Measurements from ENCODE around the gene FAM184B. TPM values are rescaled to one million over a fixed set of nuclear protein-coding genes. Genes with fewer than 3 reads are reported as not detected.

FAM184B gene
- total and polyA plus RNA-seq, 4 experiments from 2014 or later: not detected

GRCh38 chr4:17642398-17642783 is 139.0 kb downstream of the FAM184B start:
- peaks cover 0 to 1% of the 10 kb centered on the region in 2 donors for H3K27me3 Mint-ChIP-seq
- Histone ChIP-seq H3K27me3 (ENCODE audit: insufficient read depth, low read length) (no peaks in the 10 kb centered on the region), H3K36me3 (ENCODE audit: insufficient read depth, low read length) (no peaks in the 10 kb centered on the region), H3K4me3 (ENCODE audit: low read length in 2 of 2) (no peak overlapping the region), H3K4me1 (ENCODE audit: insufficient read depth, low read length) (no peaks in the 10 kb centered on the region), H3K27ac (ENCODE audit: low read depth, low read length) (no peak overlapping the region), H3K9me3 (ENCODE audit: control insufficient read depth in 1 of 2, low read length in 2 of 2) (no peaks in the 10 kb centered on the region)
- H3K4me1 Mint-ChIP-seq: peaks cover 0 to 3% (median 0%) of the 10 kb centered on the region in 4 donors
- peaks cover 0 to 5% (median 0%) of the 10 kb centered on the region in 8 donors for H3K9me3 Mint-ChIP-seq
- no peak overlapping the region for H3K27ac Mint-ChIP-seq
- POLR2A ChIA-PET (ENCODE audit: partially characterized antibody): no interaction called here
- no peak overlapping the region for H3K4me3 Mint-ChIP-seq
- no peak for DNase-seq
- intact Hi-C loops (cut with micrococcal nuclease): no loop called here
- H3K36me3 Mint-ChIP-seq: peaks cover 4 to 6% of the 10 kb centered on the region in 2 donors
- CTCF ChIA-PET (ENCODE audit: partially characterized antibody): interaction anchor here (1.2 to 3.8 kb wide), 2 partner anchors 13 to 93 kb away, joined by 4 to 10 read pairs; no protein-coding TSS in a partner anchor

- no peak overlapping the region for H3K4me3 Mint-ChIP-seq
- CTCF ChIA-PET (ENCODE audit: partially characterized antibody): interaction anchor here (0.9 to 9.9 kb wide), 2 partner anchors 85 to 93 kb away, joined by 6 to 148 read pairs; no protein-coding TSS in a partner anchor
These were observed 142.3 kb downstream of the FAM184B start for GRCh38 chr4:17639136-17639535.

GRCh38 chr4:17636696-17637622 is 144.5 kb downstream of the FAM184B start:
- Histone ChIP-seq H3K36me3 (ENCODE audit: insufficient read depth, low read length) (peaks cover 17% of the 10 kb centered on the region), H3K27ac (ENCODE audit: low read depth, low read length) (no peak overlapping the region), H3K9me3 (ENCODE audit: control insufficient read depth in 1 of 2, low read length in 2 of 2) (no peaks in the 10 kb centered on the region), H3K4me1 (ENCODE audit: insufficient read depth, low read length) (no peaks in the 10 kb centered on the region), H3K27me3 (ENCODE audit: insufficient read depth, low read length) (no peaks in the 10 kb centered on the region), H3K4me3 (ENCODE audit: low read length in 2 of 2) (no peak overlapping the region)
- H3K27ac Mint-ChIP-seq: peak overlapping the region in 4 of 7 donors; percentile 7 to 56 (median 34)
- ChIA-PET CTCF (ENCODE audit: partially characterized antibody) (interaction anchor here (0.7 to 9.9 kb wide), 11 partner anchors 12 to 956 kb away, joined by 3 to 148 read pairs (median 3); partner anchors contain the start of genes LAP3 and MED28), POLR2A (ENCODE audit: partially characterized antibody) (interaction anchor here (0.8 to 1.0 kb wide), 4 partner anchors 23 to 302 kb away, joined by 3 to 5 read pairs (median 4); partner anchors contain the start of genes LAP3 and MED28)
- peak; percentile 49 to 64 (median 59) for DNase-seq
- peaks cover 16 to 37% of the 10 kb centered on the region in 2 donors for H3K36me3 Mint-ChIP-seq
- H3K4me1 Mint-ChIP-seq: peaks cover 0 to 5% (median under 1%) of the 10 kb centered on the region in 4 donors
- no peaks in the 10 kb centered on the region for H3K27me3 Mint-ChIP-seq
- H3K4me3 Mint-ChIP-seq: no peak overlapping the region
- intact Hi-C loops (cut with micrococcal nuclease): loop anchor here (1.0 to 5.0 kb wide), 4 partner anchors 22 to 956 kb away; partner anchors contain the start of gene MED28
- no peaks in the 10 kb centered on the region for H3K9me3 Mint-ChIP-seq

More at GRCh38 chr4:17639136-17639535, 142.3 kb downstream of the FAM184B start:
- Histone ChIP-seq H3K36me3 (ENCODE audit: insufficient read depth, low read length) (no peaks in the 10 kb centered on the region), H3K27me3 (ENCODE audit: insufficient read depth, low read length) (no peaks in the 10 kb centered on the region), H3K27ac (ENCODE audit: low read depth, low read length) (no peak overlapping the region), H3K4me1 (ENCODE audit: insufficient read depth, low read length) (no peaks in the 10 kb centered on the region), H3K9me3 (ENCODE audit: control insufficient read depth in 1 of 2, low read length in 2 of 2) (no peaks in the 10 kb centered on the region), H3K4me3 (ENCODE audit: low read length in 2 of 2) (no peak overlapping the region)
- no peaks in the 10 kb centered on the region for H3K27me3 Mint-ChIP-seq
- H3K9me3 Mint-ChIP-seq: peaks cover 0 to 2% (median 0%) of the 10 kb centered on the region in 8 donors
- H3K27ac Mint-ChIP-seq: peak overlapping the region in 2 of 7 donors; percentile 22 to 65
- H3K4me1 Mint-ChIP-seq: peaks cover 0 to 5% (median 1%) of the 10 kb centered on the region in 4 donors
- intact Hi-C loops (cut with micrococcal nuclease): loop anchor here (5.0 kb wide), 1 partner anchor 168 kb away; no protein-coding TSS in a partner anchor
- no peak for DNase-seq
- POLR2A ChIA-PET (ENCODE audit: partially characterized antibody): no interaction called here
- peaks cover 12 to 20% of the 10 kb centered on the region in 2 donors for H3K36me3 Mint-ChIP-seq

GRCh38 chr4:17636341-17636695 is 145.1 kb downstream of the FAM184B start:
- ChIA-PET CTCF (ENCODE audit: partially characterized antibody) (interaction anchor here (0.7 to 9.9 kb wide), 7 partner anchors 28 to 957 kb away, joined by 3 to 148 read pairs (median 3); partner anchors contain the start of gene LAP3), POLR2A (ENCODE audit: partially characterized antibody) (interaction anchor here (0.8 to 1.0 kb wide), 4 partner anchors 22 to 301 kb away, joined by 3 to 5 read pairs (median 4); partner anchors contain the start of genes LAP3 and MED28)
- Mint-ChIP-seq H3K27me3 (no peaks in the 10 kb centered on the region), H3K36me3 (peaks cover 21 to 43% of the 10 kb centered on the region in 2 donors), H3K27ac (peak overlapping the region in 1 of 7 donors; percentile 35), H3K4me1 (peaks cover 0 to 5% (median under 1%) of the 10 kb centered on the region in 4 donors), H3K4me3 (no peak overlapping the region), H3K9me3 (no peaks in the 10 kb centered on the region)
- H3K27me3 ChIP-seq (ENCODE audit: insufficient read depth, low read length): no peaks in the 10 kb centered on the region
- no peak for DNase-seq
- H3K4me1 ChIP-seq (ENCODE audit: insufficient read depth, low read length): no peaks in the 10 kb centered on the region
- no peaks in the 10 kb centered on the region for H3K9me3 ChIP-seq (ENCODE audit: control insufficient read depth in 1 of 2, low read length in 2 of 2)
- no peak overlapping the region for H3K27ac ChIP-seq (ENCODE audit: low read depth, low read length)
- no peak overlapping the region for H3K4me3 ChIP-seq (ENCODE audit: low read length in 2 of 2)
- intact Hi-C loops (cut with micrococcal nuclease): loop anchor here (1.0 to 5.0 kb wide), 4 partner anchors 22 to 956 kb away; partner anchors contain the start of gene MED28
- H3K36me3 ChIP-seq (ENCODE audit: insufficient read depth, low read length): peaks cover 22% of the 10 kb centered on the region

- intact Hi-C loops (cut with micrococcal nuclease): loop anchor here (5.0 kb wide), 1 partner anchor 172 kb away; no protein-coding TSS in a partner anchor
- Histone ChIP-seq H3K4me3 (ENCODE audit: low read length in 2 of 2) (no peak overlapping the region), H3K36me3 (ENCODE audit: insufficient read depth, low read length) (peaks cover 25% of the 10 kb centered on the region), H3K9me3 (ENCODE audit: control insufficient read depth in 1 of 2, low read length in 2 of 2) (no peaks in the 10 kb centered on the region), H3K4me1 (ENCODE audit: insufficient read depth, low read length) (no peaks in the 10 kb centered on the region), H3K27me3 (ENCODE audit: insufficient read depth, low read length) (no peaks in the 10 kb centered on the region), H3K27ac (ENCODE audit: low read depth, low read length) (no peak overlapping the region)
- POLR2A ChIA-PET (ENCODE audit: partially characterized antibody): no interaction called here
- Mint-ChIP-seq H3K4me1 (peaks cover 0 to 6% (median 2%) of the 10 kb centered on the region in 4 donors), H3K27ac (peak overlapping the region in 3 of 7 donors; percentile 32 to 59 (median 38)), H3K4me3 (no peak overlapping the region), H3K36me3 (peaks cover 21 to 55% of the 10 kb centered on the region in 2 donors), H3K9me3 (no peaks in the 10 kb centered on the region), H3K27me3 (no peaks in the 10 kb centered on the region)
- DNase-seq: no peak
- CTCF ChIA-PET (ENCODE audit: partially characterized antibody): interaction anchor here (9.9 kb wide), 1 partner anchor 89 kb away, joined by 148 read pairs; no protein-coding TSS in a partner anchor
These were observed 146.4 kb downstream of the FAM184B start for GRCh38 chr4:17635056-17635455.

GRCh38 chr4:17633600-17633999 is 147.8 kb downstream of the FAM184B start:
- DNase-seq: no peak
- H3K4me3 Mint-ChIP-seq: no peak overlapping the region
- Histone ChIP-seq H3K27ac (ENCODE audit: low read depth, low read length) (no peak overlapping the region), H3K27me3 (ENCODE audit: insufficient read depth, low read length) (no peaks in the 10 kb centered on the region), H3K4me3 (ENCODE audit: low read length in 2 of 2) (no peak overlapping the region), H3K9me3 (ENCODE audit: control insufficient read depth in 1 of 2, low read length in 2 of 2) (no peaks in the 10 kb centered on the region), H3K4me1 (ENCODE audit: insufficient read depth, low read length) (no peaks in the 10 kb centered on the region), H3K36me3 (ENCODE audit: insufficient read depth, low read length) (peaks cover 36% of the 10 kb centered on the region)
- H3K27me3 Mint-ChIP-seq: no peaks in the 10 kb centered on the region
- H3K4me1 Mint-ChIP-seq: peaks cover 0 to 18% (median 6%) of the 10 kb centered on the region in 4 donors
- ChIA-PET POLR2A (ENCODE audit: partially characterized antibody) (no interaction called here), CTCF (ENCODE audit: partially characterized antibody) (interaction anchor here (9.9 kb wide), 1 partner anchor 87 kb away, joined by 148 read pairs; no protein-coding TSS in a partner anchor)
- H3K36me3 Mint-ChIP-seq: peaks cover 26 to 65% of the 10 kb centered on the region in 2 donors
- H3K27ac Mint-ChIP-seq: no peak overlapping the region
- intact Hi-C loops (cut with micrococcal nuclease): no loop called here
- no peaks in the 10 kb centered on the region for H3K9me3 Mint-ChIP-seq
